ENCODE data around the gene SARNP.

GRCh38 chr12:55844961-55845360 is 27.4 kb upstream of the SARNP start:
- TF ChIP-seq CTCF (IDR thresholded peaks at IDR 0.05) = no peak
- TF ChIP-seq POLR2A (IDR thresholded peaks at IDR 0.05) = no peak
